Body of pancreas (tissue), 4 donors: ENCODE data around the gene CEP170.

ENCODE experiments used
- POLR2A ChIP-seq, 3 donors: fragments of 450-650 bp; IDR thresholded peaks; one replicate each; pipeline ENCODE4 v1.6.1; 2016; ENCODE audit warnings: antibody characterized with exemption in 3 of 3, mild to moderate bottlenecking in 2 of 3
- TF ChIP-seq, protein P1 (sequence below), 7 experiments: fragments of 450-650 bp in 4 of 7; fragments of 200-600 bp in 3 of 7; sonication (generic) in 3 of 7; IDR thresholded peaks; one replicate each; pipeline ENCODE4 v1.5.1; 2016 to 2019; ENCODE audit warnings: antibody characterized with exemption in 7 of 7

- TF ChIP-seq, protein P1, sequence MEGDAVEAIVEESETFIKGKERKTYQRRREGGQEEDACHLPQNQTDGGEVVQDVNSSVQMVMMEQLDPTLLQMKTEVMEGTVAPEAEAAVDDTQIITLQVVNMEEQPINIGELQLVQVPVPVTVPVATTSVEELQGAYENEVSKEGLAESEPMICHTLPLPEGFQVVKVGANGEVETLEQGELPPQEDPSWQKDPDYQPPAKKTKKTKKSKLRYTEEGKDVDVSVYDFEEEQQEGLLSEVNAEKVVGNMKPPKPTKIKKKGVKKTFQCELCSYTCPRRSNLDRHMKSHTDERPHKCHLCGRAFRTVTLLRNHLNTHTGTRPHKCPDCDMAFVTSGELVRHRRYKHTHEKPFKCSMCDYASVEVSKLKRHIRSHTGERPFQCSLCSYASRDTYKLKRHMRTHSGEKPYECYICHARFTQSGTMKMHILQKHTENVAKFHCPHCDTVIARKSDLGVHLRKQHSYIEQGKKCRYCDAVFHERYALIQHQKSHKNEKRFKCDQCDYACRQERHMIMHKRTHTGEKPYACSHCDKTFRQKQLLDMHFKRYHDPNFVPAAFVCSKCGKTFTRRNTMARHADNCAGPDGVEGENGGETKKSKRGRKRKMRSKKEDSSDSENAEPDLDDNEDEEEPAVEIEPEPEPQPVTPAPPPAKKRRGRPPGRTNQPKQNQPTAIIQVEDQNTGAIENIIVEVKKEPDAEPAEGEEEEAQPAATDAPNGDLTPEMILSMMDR (IDR thresholded peaks at IDR 0.05), result no peak
- no peak for TF ChIP-seq POLR2A (IDR thresholded peaks at IDR 0.05)
Observed at GRCh38 chr1:243294723-243295121, 39.6 kb upstream of the CEP170 start.
